Cardiac muscle cell (in vitro differentiated cells and primary cell): ENCODE measurements around the gene FHOD3. TPM values are rescaled to one million over a fixed set of nuclear protein-coding genes. Genes with fewer than 3 reads are reported as not detected.

Experiments used
- DNase-seq, 2 donors: peaks; one replicate each; pipeline versions ENCODE4 v3.0.0 to v3.0.0-alpha.2; 2010 to 2017; ENCODE audit warnings: low read depth in 1 of 2, low spot score in 1 of 2
- H3K27ac ChIP-seq: fragments of 200-600 bp; sonication (generic); 2 replicates; pipeline ENCODE4 v1.5.1; 2016
- H3K27me3 ChIP-seq: fragments of 200-600 bp; sonication (generic); 2 replicates; pipeline ENCODE4 v1.6.0; 2016; ENCODE audit warnings: control low read depth
- H3K36me3 ChIP-seq: fragments of 200-600 bp; sonication (generic); 2 replicates; pipeline ENCODE4 v1.5.1; 2016; ENCODE audit warnings: control low read depth
- H3K4me1 ChIP-seq: fragments of 200-600 bp; sonication (generic); 2 replicates; pipeline ENCODE4 v1.8.1; 2017; ENCODE audit warnings: low read depth, mild to moderate bottlenecking, mixed run types
- H3K4me3 ChIP-seq: fragments of 200-600 bp; sonication (generic); 2 replicates; pipeline ENCODE4 v1.5.1; 2016; ENCODE audit warnings: mild to moderate bottlenecking
- H3K9me3 ChIP-seq: fragments of 200-600 bp; sonication (generic); 2 replicates; pipeline ENCODE4 v1.5.1; 2017; ENCODE audit warnings: low read depth, mild to moderate bottlenecking, control low read depth
- CTCF ChIP-seq: IDR thresholded peaks from 2 replicates; pipeline ENCODE4 v1.5.1; 2012; ENCODE audit warnings: low read depth, mild to moderate bottlenecking, low read length
- polyA plus RNA-seq: library from polyadenylated mRNA; unstranded; fragments of >200 nt; fragmentation: Nextera tagmentation; extraction: Ambion mirVana; gene quantifications from 2 replicates; pipeline ENCODE4 v1.2.1, GENCODE V29; 2016
- total RNA-seq: library from RNA; depleted of rRNA; stranded (reverse); fragments of >200 nt; gene quantifications from 2 replicates; pipeline ENCODE4 v1.2.3, GENCODE V29; 2016

The FHOD3 gene
- total and polyA plus RNA-seq, 2 experiments from 2014 or later: 127 to 347 TPM

DNA sequence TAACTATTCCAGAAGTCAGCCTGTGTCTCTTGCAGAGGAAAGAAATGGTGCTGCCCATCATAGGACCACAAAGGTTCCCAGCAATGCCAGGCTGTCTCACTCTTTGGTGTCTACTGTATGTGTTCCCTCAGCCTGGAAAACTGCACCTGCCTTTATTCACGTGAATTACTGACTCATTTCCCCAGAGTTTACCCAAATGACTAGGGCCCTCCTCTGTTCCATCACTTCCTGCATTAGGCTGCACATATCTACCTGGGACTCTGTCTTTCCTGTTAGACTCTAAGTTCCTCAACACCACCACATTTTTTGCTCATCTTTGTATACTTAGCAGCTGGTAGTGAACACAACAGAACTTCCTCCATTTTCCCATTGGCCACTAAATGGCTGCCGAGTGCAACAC is 188.3 kb downstream of the FHOD3 start:
- peaks cover 43% of the 10 kb centered on the region for H3K4me1 ChIP-seq
- no peaks in the 10 kb centered on the region for H3K27me3 ChIP-seq
- no peak overlapping the region for H3K4me3 ChIP-seq
- no peak for DNase-seq
- H3K9me3 ChIP-seq: no peaks in the 10 kb centered on the region
- H3K36me3 ChIP-seq: no peaks in the 10 kb centered on the region
- TF ChIP-seq CTCF: no peak
- H3K27ac ChIP-seq: no peak overlapping the region

GRCh38 chr18:36488131-36488530 is 190.6 kb downstream of the FHOD3 start:
- H3K27ac ChIP-seq: no peak overlapping the region
- no peaks in the 10 kb centered on the region for H3K9me3 ChIP-seq
- H3K27me3 ChIP-seq: no peaks in the 10 kb centered on the region
- no peak overlapping the region for H3K4me3 ChIP-seq
- H3K36me3 ChIP-seq: no peaks in the 10 kb centered on the region
- TF ChIP-seq CTCF: no peak
- H3K4me1 ChIP-seq: peaks cover 30% of the 10 kb centered on the region
- no peak for DNase-seq

GRCh38 chr18:36490897-36491296 is 193.4 kb downstream of the FHOD3 start:
- H3K4me3 ChIP-seq: no peak overlapping the region
- no peaks in the 10 kb centered on the region for H3K9me3 ChIP-seq
- H3K36me3 ChIP-seq: no peaks in the 10 kb centered on the region
- H3K27me3 ChIP-seq: no peaks in the 10 kb centered on the region
- peaks cover 38% of the 10 kb centered on the region for H3K4me1 ChIP-seq
- TF ChIP-seq CTCF: no peak
- peak overlapping the region; percentile 22 for H3K27ac ChIP-seq
- no peak for DNase-seq

GRCh38 chr18:36492604-36493329 is 195.3 kb downstream of the FHOD3 start:
- Histone ChIP-seq H3K36me3 (no peaks in the 10 kb centered on the region), H3K27ac (peak overlapping the region; percentile 61), H3K9me3 (no peaks in the 10 kb centered on the region), H3K4me3 (no peak overlapping the region), H3K4me1 (peaks cover 45% of the 10 kb centered on the region), H3K27me3 (no peaks in the 10 kb centered on the region)
- no peak for DNase-seq
- TF ChIP-seq CTCF: no peak

DNA sequence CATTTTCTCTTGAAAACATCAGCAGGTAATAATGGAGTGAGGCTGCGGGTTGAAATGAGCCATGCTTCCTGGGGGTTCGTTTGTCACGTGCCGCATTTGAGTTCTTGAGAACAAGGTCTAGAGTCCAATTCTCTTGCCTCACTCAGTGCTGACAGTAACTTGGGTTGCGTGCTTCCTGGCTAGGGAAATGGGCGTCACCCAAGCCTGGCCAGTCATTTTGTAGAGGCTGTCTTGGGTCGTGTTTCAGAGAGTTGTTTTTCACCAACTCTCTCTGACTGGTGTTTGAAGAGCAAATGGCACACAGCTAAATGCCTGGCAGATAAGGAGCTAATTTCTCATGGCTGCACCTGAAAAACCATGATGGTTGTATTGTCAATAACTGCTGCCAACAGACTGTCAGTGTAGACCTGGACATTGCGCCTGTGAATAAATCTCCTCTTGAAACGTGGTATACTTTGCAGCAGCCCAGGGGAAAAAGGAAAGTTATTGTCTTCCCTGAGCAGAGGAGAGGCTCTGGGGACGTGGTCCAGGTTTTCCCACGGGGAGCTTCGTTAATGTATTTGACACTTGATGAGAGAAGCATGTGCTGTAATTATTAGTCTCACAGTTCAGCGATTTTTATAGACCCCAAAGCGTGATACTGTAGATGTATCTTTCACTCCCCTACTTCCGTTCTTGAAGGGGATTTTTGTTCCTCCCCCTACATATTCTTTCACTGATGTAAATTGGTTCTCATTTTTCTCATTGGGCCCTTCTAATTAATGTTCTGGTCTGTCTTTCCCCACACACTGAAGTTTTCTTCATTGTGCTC is 196.0 kb downstream of the FHOD3 start:
- no peak overlapping the region for H3K4me3 ChIP-seq
- no peaks in the 10 kb centered on the region for H3K27me3 ChIP-seq
- peak; percentile 59 to 88 for DNase-seq
- H3K36me3 ChIP-seq: no peaks in the 10 kb centered on the region
- peaks cover 49% of the 10 kb centered on the region for H3K4me1 ChIP-seq
- H3K9me3 ChIP-seq: no peaks in the 10 kb centered on the region
- H3K27ac ChIP-seq: peak overlapping the region; percentile 61
- no peak for TF ChIP-seq CTCF
